ENCODE measurements around the gene KNSTRN.

KNSTRN gene

DNA sequence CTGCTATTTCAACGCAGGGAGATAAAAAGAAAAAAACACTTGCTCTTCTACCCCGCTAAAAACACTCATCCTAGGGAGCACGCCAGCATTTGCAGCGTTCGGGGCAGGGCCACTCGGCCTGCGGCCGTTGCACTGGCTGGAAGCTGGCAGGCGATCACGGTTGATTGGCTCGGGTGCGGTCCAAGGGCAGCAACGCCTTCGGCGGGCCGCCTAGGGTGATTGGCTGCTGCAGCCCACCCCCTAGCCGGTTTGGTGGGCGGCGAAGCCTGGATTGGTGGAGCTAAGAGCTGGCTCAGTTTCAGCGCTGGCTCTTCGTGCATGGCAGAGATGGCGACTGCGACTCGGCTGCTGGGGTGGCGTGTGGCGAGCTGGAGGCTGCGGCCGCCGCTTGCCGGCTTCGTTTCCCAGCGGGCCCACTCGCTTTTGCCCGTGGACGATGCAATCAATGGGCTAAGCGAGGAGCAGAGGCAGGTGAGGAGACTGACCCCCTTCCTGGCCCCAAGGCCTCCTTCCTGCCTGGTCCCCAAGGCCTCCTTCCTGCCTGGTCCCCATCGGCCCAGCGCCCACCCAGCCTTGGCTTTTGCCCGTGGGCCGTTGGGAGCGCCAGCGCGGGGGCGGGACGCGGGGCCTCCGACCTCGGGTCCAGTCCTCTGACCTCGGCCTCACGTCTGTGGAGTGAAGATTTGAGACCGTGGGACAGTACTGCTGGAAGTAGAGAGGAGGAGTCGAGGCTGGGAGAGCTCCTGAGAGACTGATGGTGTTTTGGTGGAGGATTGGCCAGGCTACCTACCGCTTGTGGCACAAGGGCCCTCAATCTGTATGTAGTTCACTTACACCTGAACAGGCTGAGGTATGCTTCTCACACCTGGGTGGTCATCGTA lies 23.2 kb downstream of the KNSTRN start, which contains the start of gene IVD:
TSS of gene IVD (plus strand) at position 295 of the 881 bp plus-strand sequence. CDS start at position 328, 33 bp downstream.
- DNase-seq, result peak; percentile 90

DNA sequence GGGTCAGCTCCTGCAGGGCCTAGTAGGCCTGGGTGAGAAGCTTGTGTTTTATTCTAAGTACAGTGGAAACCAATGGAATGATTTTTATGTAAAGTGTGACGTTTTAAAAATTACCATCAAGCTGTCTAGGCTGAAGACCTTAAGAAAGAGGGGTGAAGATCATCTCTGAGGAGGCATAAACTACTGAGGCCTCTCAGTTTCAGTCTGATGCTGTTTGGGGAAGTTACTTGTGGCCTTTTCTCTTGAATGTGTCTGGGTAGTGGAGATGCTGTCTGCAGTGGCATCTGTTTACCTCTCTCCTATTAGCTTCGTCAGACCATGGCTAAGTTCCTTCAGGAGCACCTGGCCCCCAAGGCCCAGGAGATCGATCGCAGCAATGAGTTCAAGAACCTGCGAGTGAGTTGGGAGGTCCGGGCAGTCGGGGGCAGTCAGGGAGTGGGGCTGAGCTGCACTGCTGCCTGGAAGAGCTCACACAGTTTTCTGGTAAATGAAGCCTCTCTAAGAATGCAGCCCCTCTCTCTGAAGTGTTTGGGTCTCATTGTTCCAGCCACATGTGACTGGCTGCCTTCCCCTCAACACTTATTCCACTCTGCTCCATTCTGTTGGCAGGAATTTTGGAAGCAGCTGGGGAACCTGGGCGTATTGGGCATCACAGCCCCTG lies 24.9 kb downstream of the KNSTRN start:
- no peak for DNase-seq

DNA sequence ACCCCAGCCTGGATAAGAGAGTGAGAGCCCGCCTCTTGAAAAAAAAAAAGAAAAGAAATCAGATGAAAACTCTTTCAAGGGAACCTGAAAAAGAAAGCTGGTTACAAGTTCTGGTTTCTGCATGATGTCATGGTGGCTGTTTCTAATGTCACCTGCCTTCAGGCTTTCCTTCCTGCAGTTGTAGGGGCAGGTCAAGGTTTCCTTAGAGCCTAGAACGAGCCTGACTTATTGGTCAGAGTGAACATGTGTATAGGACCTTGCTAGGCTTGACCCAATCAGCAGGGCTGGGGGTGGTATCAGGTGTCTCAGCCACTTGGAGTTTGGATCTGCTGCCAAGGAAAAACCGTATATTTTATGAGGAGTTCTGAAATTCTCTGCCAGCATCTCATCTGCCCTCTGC lies 26.8 kb downstream of the KNSTRN start:
- no peak for DNase-seq

- DNase-seq, result no peak
Measured at GRCh38 chr15:40410476-40410875, 28.0 kb downstream of the KNSTRN start.

DNA sequence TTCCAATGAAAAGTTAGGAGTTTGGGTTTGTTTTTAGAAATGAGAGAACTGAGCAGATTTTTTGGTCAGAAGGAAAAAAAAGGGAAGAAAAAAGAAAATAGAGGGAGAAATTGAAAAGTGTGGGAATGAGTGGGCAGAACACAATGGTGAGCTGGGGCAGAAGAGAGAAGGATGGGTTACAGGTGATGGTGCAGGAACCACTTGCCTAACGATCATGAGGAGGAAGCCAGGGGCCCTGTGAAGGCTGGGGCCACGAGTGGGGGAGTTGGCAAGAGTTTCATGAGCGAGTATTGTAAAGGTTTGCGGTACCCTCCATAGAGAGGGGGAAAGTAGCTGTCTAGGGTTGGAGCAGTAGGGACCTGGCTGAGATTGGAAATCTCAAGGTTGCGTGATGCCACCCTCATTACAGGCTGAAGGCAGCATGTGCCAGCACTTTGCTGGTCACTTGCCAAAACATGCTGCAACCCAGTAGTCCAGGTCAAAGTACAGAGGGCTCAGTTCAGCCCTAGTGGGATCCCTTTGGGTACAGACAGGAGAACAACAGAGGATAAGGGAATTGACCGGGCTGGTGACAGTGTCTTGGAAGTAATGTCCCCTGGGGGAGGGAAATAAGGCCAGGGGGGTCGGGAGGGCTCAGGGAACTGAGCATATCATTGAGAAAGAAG lies 29.7 kb downstream of the KNSTRN start:
- no peak for DNase-seq

DNA sequence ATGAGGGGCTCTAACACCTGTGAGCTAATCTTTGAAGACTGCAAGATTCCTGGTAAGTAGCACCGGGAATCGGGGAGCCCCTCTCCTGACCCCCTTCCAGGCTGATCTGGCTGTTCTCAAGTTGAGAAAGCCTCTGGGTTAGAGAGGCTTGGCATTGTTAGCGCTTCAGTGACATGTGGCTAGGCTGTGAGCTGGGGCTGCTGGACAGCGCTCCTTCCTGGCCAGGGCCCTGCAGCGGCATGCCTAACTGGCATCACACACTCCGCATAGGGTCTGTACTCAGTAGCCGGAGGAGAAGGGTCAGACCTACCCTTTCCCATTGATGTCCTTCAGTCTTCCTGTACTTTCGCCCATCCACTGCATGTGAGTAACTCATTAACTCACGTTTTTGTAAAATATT lies 30.5 kb downstream of the KNSTRN start:
- no peak for DNase-seq

GRCh38 chr15:40414816-40415215 lies 32.3 kb downstream of the KNSTRN start:
- DNase-seq, result no peak

DNA sequence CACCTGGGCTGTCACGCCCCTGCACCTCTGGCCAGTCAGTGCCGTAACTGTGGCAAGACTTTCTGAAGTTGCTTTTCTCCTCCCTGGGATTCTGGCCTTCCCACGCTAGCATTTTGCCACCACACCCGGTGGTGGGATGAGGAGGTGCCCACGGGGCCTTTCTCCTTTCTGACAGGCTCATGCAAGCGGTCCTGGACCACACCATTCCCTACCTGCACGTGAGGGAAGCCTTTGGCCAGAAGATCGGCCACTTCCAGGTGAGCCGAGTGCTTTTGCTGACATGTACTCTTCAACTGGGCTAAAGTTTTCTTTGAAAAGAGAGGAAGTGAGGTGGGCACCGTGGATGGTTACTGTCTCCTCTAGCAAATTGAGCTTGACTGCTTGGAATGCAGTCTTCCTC lies 32.7 kb downstream of the KNSTRN start:
- DNase-seq, result no peak

- no peak for DNase-seq
Measured at GRCh38 chr15:40416056-40416455, 33.5 kb downstream of the KNSTRN start.

DNA sequence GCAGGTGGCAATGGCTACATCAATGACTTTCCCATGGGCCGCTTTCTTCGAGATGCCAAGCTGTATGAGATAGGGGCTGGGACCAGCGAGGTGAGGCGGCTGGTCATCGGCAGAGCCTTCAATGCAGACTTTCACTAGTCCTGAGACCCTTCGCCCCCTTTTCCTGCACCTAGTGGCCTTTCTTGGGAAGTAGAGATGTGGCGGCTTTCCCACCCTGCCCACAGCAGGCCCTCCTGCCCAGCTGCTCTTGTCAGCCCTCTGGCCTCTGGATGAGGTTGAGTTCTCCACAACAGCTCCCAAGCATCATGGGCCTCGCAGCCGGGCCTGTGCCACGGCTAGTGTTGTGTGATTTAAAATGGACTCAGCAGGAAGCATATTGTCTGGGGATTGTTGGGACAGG lies 35.6 kb downstream of the KNSTRN start:
- no peak for DNase-seq

GRCh38 chr15:40420071-40420713 lies 37.7 kb downstream of the KNSTRN start:
- no peak for DNase-seq

DNA sequence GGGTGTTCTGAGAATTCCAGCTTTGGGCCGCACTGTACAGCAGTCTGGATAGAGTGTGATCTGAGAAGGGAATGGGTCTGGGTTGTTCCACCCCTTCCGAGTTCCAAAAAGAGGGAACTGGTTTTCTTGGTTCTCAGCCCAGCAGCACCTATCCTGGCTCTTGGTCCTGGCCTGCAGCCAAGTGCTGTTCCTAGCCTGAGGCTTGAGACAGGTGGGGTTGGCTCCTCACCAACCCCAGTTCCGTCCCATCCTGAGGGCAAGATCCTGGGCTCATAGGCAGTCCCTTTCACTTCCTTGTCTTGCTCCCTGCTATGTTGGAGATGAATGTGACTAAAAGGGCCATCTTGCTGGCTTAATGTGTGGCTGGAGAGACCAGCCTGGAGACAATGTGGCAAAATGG lies 38.3 kb downstream of the KNSTRN start:
- DNase-seq, result no peak

DNA sequence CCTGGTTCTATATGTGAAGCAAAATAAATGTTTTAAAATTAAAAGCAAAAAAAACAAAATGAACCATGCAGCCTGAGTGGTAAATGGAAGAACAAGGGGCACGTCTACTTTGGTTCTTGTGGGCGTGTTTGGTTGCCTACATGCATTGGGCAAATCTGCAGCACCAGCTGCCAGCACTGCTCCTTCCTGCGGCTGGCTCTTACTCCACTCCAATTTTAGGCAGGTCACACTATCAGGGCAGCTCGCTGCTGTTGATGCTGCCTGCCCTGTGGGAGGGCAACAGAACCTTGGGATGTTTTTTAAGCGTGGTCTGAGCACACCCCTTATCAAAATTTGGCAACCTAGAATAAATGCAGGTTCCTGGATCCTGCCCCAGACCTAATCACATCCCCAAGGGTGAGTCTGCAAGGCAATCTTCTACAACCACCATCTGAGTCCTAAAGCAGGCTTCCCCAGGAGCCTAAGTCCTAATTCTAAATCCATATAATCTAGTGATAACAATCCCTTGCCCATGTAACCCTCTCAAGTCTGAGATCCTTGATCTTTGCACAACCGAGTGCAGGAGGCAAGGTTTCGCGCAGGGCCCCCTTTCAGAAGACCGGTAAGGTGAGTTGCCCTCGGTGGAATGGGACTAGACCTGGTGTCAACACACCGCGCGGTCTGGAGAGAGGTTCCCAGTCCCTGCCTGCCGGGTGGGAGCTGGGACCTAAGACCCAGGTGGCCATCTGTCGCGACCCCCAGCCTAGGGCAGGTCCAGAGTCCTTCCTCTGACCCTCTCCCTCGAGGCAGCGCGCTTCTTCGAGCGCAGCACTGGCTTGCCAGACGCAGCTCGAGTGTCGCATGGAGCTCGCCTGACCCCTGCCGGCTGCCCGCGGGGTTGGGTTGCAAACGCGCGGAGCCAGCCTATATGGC lies 39.0 kb downstream of the KNSTRN start:
- peak; percentile 86 for DNase-seq

GRCh38 chr15:40424483-40425115 lies 42.1 kb downstream of the KNSTRN start:
- no peak for DNase-seq

- DNase-seq, result no peak
Measured at GRCh38 chr15:40425681-40426080, 43.2 kb downstream of the KNSTRN start.

GRCh38 chr15:40427188-40427587 lies 44.7 kb downstream of the KNSTRN start:
- no peak for DNase-seq

- no peak for DNase-seq
Measured at GRCh38 chr15:40428185-40428584, 45.7 kb downstream of the KNSTRN start.

DNA sequence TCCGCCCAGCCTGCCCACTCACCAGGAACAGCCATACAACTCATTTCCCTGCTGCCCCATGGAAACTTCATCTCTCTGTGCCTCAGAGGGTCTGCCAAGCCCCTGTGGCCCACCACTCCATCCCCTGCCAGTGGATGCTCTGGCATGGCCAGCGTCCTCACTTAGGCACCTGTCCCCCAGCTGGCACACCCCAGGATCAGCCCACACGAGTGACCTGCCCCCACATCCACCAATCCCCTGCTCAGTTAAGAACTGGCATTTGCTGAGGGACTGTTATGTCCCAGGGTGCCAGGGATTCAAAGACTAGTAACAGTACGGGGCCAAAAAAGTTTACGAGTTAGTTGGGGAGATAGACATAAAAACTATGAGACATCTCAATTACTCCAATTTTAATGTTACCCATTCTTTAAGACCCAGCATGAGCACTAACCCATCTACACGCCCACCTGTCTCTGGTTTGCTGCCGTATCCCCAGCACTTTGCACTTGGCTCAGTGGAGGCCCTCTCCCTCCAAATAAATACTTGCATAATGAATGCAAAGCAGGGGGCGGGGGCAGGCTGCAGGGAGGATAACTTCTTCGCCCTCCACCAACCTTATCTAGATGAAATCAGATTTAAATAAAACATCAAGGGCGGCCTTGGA lies 46.7 kb downstream of the KNSTRN start:
- DNase-seq, result no peak

GRCh38 chr15:40430271-40430805 lies 47.8 kb downstream of the KNSTRN start:
- DNase-seq, result no peak

DNA sequence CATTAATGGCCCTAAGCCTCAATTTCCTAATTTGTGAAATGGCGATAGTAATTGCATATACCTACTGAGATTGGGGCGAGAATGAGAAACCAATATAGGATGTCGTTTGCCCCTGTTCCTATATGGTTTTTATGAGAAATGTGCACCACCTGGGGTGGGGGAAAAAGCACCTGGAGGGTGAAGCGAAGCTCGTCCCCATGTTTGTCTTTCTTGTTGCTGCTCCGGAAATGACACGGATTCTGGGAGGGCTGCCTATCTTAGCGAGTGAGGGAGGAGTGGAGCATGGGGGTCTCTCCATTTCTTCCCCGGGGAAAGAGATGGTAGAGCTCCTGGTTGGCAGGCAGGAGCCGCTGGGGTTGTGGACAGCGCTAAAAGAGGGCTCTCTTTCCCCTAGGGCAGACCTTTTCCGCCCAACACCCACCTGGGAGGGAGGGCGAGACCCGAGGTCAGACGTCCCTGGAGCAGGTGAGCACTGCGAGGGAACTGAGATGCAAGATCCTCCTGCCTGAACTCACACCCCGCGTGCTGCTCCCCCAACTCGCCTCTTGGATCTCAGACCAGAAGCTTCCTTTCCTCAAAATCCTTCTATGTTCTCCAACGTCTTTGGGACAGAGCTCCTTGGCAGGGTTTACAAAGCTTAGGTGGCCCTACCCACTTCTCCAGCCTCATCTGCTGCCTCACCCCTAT lies 52.6 kb downstream of the KNSTRN start:
- DNase-seq, result no peak
